Activated gamma-delta T cell treated with anti-CD3 and anti-CD28 coated beads, Interleukin-2, amount 50 U/mL, for 16 hours (primary cell): Measurements from ENCODE around the gene EFCAB10.
"Not testable (repeated sequence)": the region's sequence is repeated elsewhere in the genome, so short reads cannot be mapped to it uniquely, and the experiment has no call there.

Source experiments
- DNase-seq: peaks from one replicate; pipeline ENCODE4 v3.0.0-alpha.2; 2020; ENCODE audit warnings: low read depth

EFCAB10 gene

DNA sequence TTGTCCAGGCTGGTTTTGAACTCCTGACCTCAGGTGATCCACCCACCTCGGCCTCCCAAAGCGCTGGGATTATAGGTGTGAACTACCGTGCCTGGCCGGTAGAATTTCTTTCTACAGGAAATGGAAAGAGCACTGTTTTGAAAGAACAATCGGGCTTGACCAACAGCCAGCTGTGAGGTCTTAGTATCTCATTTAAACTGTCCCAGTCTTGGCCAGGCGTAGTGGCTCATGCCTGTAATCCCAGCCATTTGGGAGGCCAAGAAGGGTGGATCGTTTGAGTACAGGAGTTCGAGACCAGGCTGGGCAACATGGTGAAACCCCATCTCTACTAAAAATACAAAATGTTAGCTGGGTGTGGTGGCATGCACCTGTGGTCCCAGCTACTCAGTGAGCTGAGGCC is 17.8 kb upstream of the EFCAB10 start:
- not testable (repeated sequence) for DNase-seq

DNA sequence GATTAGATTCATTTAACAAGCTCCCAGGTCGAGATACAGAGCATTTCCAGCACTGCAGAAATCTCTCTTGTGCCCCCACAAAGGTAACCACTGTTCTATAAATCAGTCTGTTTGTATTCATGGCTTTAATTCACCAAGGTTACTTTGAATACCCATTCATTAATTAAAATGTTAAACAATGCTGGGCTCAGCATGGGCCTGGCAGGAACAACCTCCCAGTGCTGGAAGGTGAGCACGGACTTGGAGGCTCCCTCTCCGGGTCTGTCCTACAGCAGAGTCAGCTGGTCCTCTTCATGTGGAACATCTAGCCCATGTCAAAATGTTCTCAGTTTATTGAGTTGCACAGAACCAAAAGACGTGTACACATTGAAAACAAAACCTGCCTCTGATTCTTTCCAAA is 15.6 kb upstream of the EFCAB10 start:
- no peak for DNase-seq

DNA sequence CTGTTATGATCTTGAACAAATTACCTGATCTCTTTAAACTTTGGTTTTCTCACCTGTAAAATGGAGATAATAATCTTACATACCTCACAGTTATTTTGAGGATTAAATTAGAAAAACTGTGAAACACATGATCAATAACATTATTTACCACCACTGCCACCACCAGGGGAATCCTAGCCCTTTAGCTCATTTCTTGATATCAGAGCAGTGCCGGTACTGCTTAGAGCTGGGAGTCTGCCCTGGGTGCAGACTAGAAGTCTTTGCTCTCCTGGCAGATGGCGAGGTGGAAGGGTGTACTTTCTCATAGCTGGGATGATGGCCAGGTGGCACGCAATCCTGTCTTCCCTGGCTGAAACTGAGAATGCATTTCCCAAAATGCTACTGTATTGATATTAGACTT is 12.7 kb upstream of the EFCAB10 start:
- DNase-seq: no peak

DNA sequence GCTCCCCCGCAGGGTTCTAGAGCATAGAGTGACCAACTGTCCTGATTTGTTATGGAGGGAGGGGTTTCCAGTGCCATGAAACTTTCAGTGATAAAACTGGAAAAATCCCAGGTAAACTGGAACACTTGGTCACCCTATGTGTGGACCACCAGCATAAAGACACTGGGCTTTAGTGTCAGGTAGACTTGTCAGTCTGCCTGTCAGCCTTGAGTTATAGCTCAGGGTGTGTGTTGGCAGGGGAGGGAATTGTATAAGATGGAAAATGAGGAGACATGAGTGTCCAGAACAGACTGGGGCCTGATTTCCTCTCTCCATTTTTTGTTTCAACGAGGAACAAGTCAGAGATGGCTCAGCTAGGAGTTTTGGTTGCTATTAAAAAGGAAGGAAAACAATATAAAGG is 10.2 kb upstream of the EFCAB10 start:
- DNase-seq: no peak

- DNase-seq: no peak
These were observed 9.5 kb upstream of the EFCAB10 start for GRCh38 chr7:105590793-105591192.

- peak; percentile 12 for DNase-seq
These were observed 8.2 kb upstream of the EFCAB10 start for GRCh38 chr7:105589356-105590077.

- no peak for DNase-seq
These were observed 6.8 kb upstream of the EFCAB10 start for GRCh38 chr7:105587909-105588635.

- DNase-seq: no peak
These were observed 4.7 kb upstream of the EFCAB10 start for GRCh38 chr7:105585850-105586500.

GRCh38 chr7:105584165-105584564 is 2.9 kb upstream of the EFCAB10 start:
- DNase-seq: no peak

- no peak for DNase-seq
These were observed 1.8 kb upstream of the EFCAB10 start for GRCh38 chr7:105583061-105583460.

- no peak for DNase-seq
These were observed 1.1 kb downstream of the EFCAB10 start for GRCh38 chr7:105580022-105580740.

DNA sequence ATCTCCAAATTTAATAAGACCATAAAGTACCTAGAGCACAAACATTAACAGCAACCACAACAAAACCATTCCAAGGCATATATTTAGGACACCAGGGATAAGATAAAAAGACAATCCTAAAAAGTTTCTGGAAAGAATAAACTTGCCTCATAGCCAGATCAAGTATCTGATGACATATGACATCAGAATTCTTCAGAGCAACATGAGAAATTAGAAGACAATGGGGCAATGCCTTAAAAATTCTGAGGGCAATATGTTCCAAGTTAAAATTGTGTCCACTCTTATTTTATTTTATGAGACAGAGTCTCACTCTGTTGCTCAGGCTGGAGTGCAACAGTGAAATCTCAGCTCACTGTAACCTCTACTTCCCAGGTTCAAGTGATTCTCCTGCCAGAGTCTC is 2.8 kb downstream of the EFCAB10 start:
- no peak for DNase-seq

DNA sequence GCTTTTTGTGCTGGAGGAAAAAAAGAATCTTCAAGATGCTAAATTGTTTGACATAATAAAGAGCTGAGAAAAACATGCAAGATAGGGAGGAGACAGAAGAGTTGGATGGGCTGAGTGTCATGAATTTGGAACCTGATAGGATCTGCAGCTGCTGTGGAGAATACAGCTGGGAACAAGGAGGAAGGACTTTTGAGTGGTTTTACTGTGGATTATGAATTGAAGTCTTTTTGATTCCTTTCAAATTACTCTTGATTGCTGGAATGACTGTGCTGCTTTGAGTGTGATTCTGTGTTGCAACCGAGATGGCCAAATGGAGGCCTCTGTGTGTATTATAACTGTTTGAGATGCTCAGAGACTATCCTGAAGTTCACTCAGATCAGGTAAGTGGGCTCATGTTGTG is 4.0 kb downstream of the EFCAB10 start:
- DNase-seq: no peak

DNA sequence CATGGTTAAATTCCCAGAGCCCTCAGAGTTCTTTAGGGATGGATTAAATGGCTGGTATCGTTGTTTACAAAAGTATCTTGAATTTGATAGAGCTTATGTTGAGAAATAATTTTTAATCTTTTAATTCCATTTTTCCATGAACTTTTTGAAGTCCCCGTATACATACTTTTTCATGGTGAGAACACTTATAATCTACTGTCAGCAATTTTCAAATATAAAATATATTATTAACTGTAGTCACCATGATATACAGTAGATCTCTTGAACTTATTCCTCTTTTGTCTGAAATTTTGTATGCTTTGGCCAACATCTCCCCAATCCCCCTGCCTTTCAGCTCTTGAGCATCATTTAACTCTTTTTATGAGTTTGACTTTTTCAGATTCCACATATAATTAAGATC is 9.4 kb downstream of the EFCAB10 start:
- no peak for DNase-seq

- no peak for DNase-seq
These were observed 13.5 kb downstream of the EFCAB10 start for GRCh38 chr7:105567821-105568220.

DNA sequence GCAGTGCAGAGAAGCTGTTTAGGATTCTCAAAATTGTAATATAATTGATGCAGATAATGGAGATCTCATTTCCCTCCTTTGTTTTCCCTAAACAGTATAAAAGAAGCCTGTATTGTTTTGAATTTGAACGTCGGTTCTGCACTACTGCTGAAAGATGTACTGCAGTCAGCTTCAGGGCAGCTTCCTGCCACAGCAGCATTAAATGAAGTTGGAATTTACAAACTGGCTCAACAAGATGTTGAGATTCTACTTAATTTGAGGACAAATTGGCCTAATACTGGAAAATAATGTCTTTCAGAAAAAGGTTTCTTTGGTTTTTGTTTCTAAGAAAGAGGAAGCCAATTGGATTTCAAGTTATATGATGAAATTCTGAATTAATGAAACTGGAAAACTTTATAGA is 14.3 kb downstream of the EFCAB10 start:
- no peak for DNase-seq

DNA sequence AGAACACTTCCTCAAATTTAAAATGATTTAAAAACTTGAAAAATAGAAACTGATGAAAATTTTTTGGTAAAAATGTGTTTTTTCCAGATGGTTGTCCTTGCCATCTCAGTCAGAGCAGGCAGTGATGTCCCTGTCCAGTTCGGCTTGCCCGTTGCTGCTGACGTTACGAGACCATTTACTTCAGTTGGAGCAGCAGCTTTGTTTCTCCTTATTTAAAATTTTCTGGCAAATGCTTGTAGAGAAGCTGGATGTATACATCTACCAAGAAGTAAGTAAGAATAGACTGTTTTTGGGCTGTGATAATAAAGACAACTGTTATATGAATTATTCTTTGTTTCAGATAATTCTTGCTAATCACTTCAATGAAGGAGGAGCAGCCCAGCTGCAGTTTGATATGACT is 16.1 kb downstream of the EFCAB10 start:
- no peak for DNase-seq

DNA sequence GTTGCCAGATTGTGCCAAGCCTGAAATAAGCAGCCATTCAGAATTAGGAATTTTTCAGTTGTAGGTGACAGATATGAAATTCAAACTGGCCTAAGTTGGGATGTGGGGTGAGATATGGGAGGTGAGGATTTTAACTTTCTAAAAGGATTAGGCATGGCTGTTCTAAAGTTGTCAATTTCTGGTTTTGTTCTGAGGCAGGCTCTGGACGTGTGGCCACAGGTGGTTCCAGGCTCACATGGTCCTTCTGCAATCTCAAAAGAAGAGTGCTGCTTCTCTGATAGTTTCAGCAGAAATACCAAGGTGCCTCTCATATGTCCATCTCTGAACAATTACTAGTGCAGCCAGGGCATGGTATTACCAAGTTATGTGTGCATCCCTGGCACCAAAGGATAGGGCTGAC is 21.4 kb downstream of the EFCAB10 start:
- no peak for DNase-seq

- no peak for DNase-seq
These were observed 43.0 kb downstream of the EFCAB10 start for GRCh38 chr7:105538339-105538738.

- DNase-seq: no peak
These were observed 48.4 kb downstream of the EFCAB10 start for GRCh38 chr7:105532709-105533460.

GRCh38 chr7:105531792-105532671 is 49.3 kb downstream of the EFCAB10 start, which contains the start of gene RINT1:
Gene RINT1, plus strand, starts transcription at chr7:105532201. Its CDS starts 115 bp downstream, at chr7:105532316.
- peak; percentile 83 for DNase-seq
